ENCODE measurements around the gene PIK3C2G. TPM values are rescaled to one million over a fixed set of nuclear protein-coding genes. Genes with fewer than 3 reads are reported as not detected.

The PIK3C2G gene
- total and polyA plus RNA-seq, 2 of the 13 experiments (the other 11 are each of a cell fraction or from before 2014, with no cell fraction given): not detected

DNA sequence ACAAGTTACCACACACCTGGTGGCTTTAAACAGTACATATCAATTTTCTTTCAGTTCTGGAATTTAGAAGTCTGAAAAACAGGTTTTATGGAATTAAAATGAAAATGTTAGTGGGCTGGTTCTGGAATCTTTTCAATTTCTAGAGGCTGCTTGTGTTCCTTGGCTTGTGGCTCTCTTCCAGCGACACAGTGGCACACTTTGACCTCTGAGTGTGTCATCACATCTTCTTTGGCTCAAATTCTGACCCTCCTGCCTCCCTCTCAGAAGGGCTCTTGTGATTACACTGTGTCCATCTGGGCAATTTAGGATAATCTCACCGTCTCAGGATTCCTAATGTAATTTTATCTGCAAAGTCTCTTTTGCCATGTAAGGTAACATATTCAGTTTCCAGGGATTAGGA, 306.5 kb downstream of the PIK3C2G start (continued):
- no peak for TF ChIP-seq AGO1 (IDR thresholded peaks at IDR 0.05; ENCODE audit: low read depth, low read length, poor library complexity, severe bottlenecking)
- no peak for TF ChIP-seq TFDP1 (CRISPR knock-in tag; IDR thresholded peaks at IDR 0.05; ENCODE audit: borderline replicate concordance)
- TF ChIP-seq ZNF883 (CRISPR knock-in tag; IDR thresholded peaks at IDR 0.05; ENCODE audit: not compliant biosample characterization): no peak
- TF ChIP-seq, protein P1, sequence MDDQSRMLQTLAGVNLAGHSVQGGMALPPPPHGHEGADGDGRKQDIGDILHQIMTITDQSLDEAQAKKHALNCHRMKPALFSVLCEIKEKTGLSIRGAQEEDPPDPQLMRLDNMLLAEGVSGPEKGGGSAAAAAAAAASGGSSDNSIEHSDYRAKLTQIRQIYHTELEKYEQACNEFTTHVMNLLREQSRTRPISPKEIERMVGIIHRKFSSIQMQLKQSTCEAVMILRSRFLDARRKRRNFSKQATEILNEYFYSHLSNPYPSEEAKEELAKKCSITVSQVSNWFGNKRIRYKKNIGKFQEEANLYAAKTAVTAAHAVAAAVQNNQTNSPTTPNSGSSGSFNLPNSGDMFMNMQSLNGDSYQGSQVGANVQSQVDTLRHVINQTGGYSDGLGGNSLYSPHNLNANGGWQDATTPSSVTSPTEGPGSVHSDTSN (CRISPR knock-in tag; IDR thresholded peaks at IDR 0.05; ENCODE audit: borderline replicate concordance): no peak
- TF ChIP-seq ZFP37 (CRISPR knock-in tag; IDR thresholded peaks at IDR 0.05; ENCODE audit: borderline replicate concordance): no peak
- TF ChIP-seq ADNP (CRISPR knock-in tag; IDR thresholded peaks at IDR 0.05): no peak
- no peak for TF ChIP-seq RAD51 (IDR thresholded peaks at IDR 0.05; ENCODE audit: borderline replicate concordance)
- TF ChIP-seq DPF2 (CRISPR knock-in tag; IDR thresholded peaks at IDR 0.05; ENCODE audit: borderline replicate concordance, low read depth): no peak
- no peak for TF ChIP-seq ZNF672 (CRISPR knock-in tag; IDR thresholded peaks at IDR 0.05)
- no peak for TF ChIP-seq ELK4 (CRISPR knock-in tag; IDR thresholded peaks at IDR 0.05; ENCODE audit: borderline replicate concordance)
- TF ChIP-seq DR1 (CRISPR knock-in tag; IDR thresholded peaks at IDR 0.05): no peak
- TF ChIP-seq, protein P2, sequence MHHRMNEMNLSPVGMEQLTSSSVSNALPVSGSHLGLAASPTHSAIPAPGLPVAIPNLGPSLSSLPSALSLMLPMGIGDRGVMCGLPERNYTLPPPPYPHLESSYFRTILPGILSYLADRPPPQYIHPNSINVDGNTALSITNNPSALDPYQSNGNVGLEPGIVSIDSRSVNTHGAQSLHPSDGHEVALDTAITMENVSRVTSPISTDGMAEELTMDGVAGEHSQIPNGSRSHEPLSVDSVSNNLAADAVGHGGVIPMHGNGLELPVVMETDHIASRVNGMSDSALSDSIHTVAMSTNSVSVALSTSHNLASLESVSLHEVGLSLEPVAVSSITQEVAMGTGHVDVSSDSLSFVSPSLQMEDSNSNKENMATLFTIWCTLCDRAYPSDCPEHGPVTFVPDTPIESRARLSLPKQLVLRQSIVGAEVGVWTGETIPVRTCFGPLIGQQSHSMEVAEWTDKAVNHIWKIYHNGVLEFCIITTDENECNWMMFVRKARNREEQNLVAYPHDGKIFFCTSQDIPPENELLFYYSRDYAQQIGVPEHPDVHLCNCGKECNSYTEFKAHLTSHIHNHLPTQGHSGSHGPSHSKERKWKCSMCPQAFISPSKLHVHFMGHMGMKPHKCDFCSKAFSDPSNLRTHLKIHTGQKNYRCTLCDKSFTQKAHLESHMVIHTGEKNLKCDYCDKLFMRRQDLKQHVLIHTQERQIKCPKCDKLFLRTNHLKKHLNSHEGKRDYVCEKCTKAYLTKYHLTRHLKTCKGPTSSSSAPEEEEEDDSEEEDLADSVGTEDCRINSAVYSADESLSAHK (CRISPR knock-in tag; IDR thresholded peaks at IDR 0.05; ENCODE audit: borderline replicate concordance): no peak
